Measurements from ENCODE around the gene BUD13.
"Not testable (repeated sequence)": the region's sequence is repeated elsewhere in the genome, so short reads cannot be mapped to it uniquely, and the experiment has no call there.

The BUD13 gene

GRCh38 chr11:116792144-116792868 lies 19.5 kb upstream of the BUD13 start:
- no peak for DNase-seq

- no peak for DNase-seq
Measured at GRCh38 chr11:116791813-116792143, 19.0 kb upstream of the BUD13 start, which contains the start of gene APOA5. Gene APOA5, minus strand, starts transcription at chr11:116791879. Its CDS starts 19 bp downstream, at chr11:116791860.

- DNase-seq, result peak in 1 of 2 experiments; percentile 4
Measured at GRCh38 chr11:116791002-116791812, 18.4 kb upstream of the BUD13 start.

- no peak for DNase-seq
Measured at GRCh38 chr11:116790167-116791001, 17.6 kb upstream of the BUD13 start.

- DNase-seq, result no peak
Measured at GRCh38 chr11:116788975-116789374, 16.2 kb upstream of the BUD13 start.

GRCh38 chr11:116788534-116788933 lies 15.7 kb upstream of the BUD13 start:
- DNase-seq, result no peak

- DNase-seq, result peak; percentile 13 to 68
Measured at GRCh38 chr11:116787786-116788486, 15.1 kb upstream of the BUD13 start, which contains the start of gene ZPR1. Gene ZPR1, minus strand, starts transcription at chr11:116788023. Its CDS starts 33 bp downstream, at chr11:116787990.

- DNase-seq, result no peak
Measured at GRCh38 chr11:116787436-116787785, 14.6 kb upstream of the BUD13 start.

- no peak for DNase-seq
Measured at GRCh38 chr11:116786966-116787365, 14.2 kb upstream of the BUD13 start.

GRCh38 chr11:116786326-116786725 lies 13.5 kb upstream of the BUD13 start:
- DNase-seq, result no peak

GRCh38 chr11:116782728-116783127 lies 9.9 kb upstream of the BUD13 start:
- DNase-seq, result no peak

GRCh38 chr11:116778556-116778955 lies 5.8 kb upstream of the BUD13 start:
- no peak for DNase-seq

- DNase-seq, result no peak
Measured at GRCh38 chr11:116777056-116777455, 4.3 kb upstream of the BUD13 start.

GRCh38 chr11:116776522-116776984 lies 3.8 kb upstream of the BUD13 start:
- no peak for DNase-seq

- no peak for DNase-seq
Measured at GRCh38 chr11:116775975-116776374, 3.2 kb upstream of the BUD13 start.

- DNase-seq, result no peak
Measured at GRCh38 chr11:116774661-116775060, 1.9 kb upstream of the BUD13 start.

GRCh38 chr11:116773203-116774097 lies 663 bp upstream of the BUD13 start:
- DNase-seq, result peak in 1 of 2 experiments; percentile 52

- DNase-seq, result no peak
Measured at GRCh38 chr11:116771935-116772334, 852 bp downstream of the BUD13 start.

GRCh38 chr11:116762132-116762531 lies 10.7 kb downstream of the BUD13 start:
- no peak for DNase-seq

- DNase-seq, result not testable (repeated sequence)
Measured at GRCh38 chr11:116756044-116756443, 16.7 kb downstream of the BUD13 start.

GRCh38 chr11:116750070-116750718 lies 22.6 kb downstream of the BUD13 start:
- no peak for DNase-seq

Measured in SW 1271 (cell line).